GM23248 (cell line): ENCODE results near the gene RAPSN. TPM values are rescaled to one million over a fixed set of nuclear protein-coding genes. Genes with fewer than 3 reads are reported as not detected.

Source experiments
- DNase-seq: peaks from one replicate; pipeline ENCODE4 v3.0.0-alpha.2; 2015
- H2AFZ ChIP-seq: fragments of 200-600 bp; sonication (generic); 2 replicates; pipeline ENCODE4 v1.6.1; 2016; ENCODE audit warnings: antibody characterized with exemption
- H3F3A ChIP-seq: fragments of 200-600 bp; sonication (generic); 2 replicates; pipeline ENCODE4 v1.6.1; 2016; ENCODE audit warnings: mild to moderate bottlenecking, antibody characterized with exemption, mixed run types; ENCODE audit not compliant: insufficient read depth
- H3K27ac ChIP-seq: fragments of 200-600 bp; sonication (generic); 2 replicates; pipeline ENCODE4 v1.5.1; 2016; ENCODE audit warnings: mild to moderate bottlenecking
- H3K27me3 ChIP-seq: fragments of 200-600 bp; sonication (generic); replicated peaks from 2 replicates; pipeline ENCODE4 v1.6.1; 2016; ENCODE audit warnings: mild to moderate bottlenecking; ENCODE audit not compliant: insufficient read depth
- H3K36me3 ChIP-seq: fragments of 200-600 bp; sonication (generic); 2 replicates; pipeline ENCODE4 v1.6.1; 2016; ENCODE audit warnings: low read depth, mild to moderate bottlenecking
- H3K4me1 ChIP-seq: fragments of 200-600 bp; sonication (generic); 2 replicates; pipeline ENCODE4 v1.6.1; 2016; ENCODE audit warnings: mild to moderate bottlenecking; ENCODE audit not compliant: insufficient read depth
- H3K4me2 ChIP-seq: fragments of 200-600 bp; sonication (generic); one replicate; pipeline ENCODE4 v1.6.1; 2016; ENCODE audit warnings: mild to moderate bottlenecking; ENCODE audit not compliant: unreplicated experiment
- H3K4me3 ChIP-seq: fragments of 200-600 bp; sonication (generic); 2 replicates; pipeline ENCODE4 v1.5.1; 2016; ENCODE audit warnings: mild to moderate bottlenecking
- H3K79me2 ChIP-seq: fragments of 200-600 bp; sonication (generic); 2 replicates; pipeline ENCODE4 v1.6.1; 2016; ENCODE audit warnings: mild to moderate bottlenecking; ENCODE audit not compliant: insufficient read depth
- H3K9ac ChIP-seq: fragments of 200-600 bp; sonication (generic); 2 replicates; pipeline ENCODE4 v1.6.1; 2016; ENCODE audit warnings: mild to moderate bottlenecking
- H3K9me2 ChIP-seq: fragments of 200-600 bp; sonication (generic); 2 replicates; pipeline ENCODE4 v1.6.1; 2016; ENCODE audit warnings: mixed run types, mild to moderate bottlenecking, moderate library complexity; ENCODE audit not compliant: insufficient read depth
- H3K9me3 ChIP-seq: fragments of 200-600 bp; sonication (generic); one replicate; pipeline ENCODE4 v1.6.1; 2017; ENCODE audit warnings: low read depth
- H4K20me1 ChIP-seq: fragments of 200-600 bp; sonication (generic); 2 replicates; pipeline ENCODE4 v1.6.0; 2016; ENCODE audit not compliant: insufficient read depth
- EZH2 ChIP-seq: fragments of 200-600 bp; sonication (generic); IDR thresholded peaks from 2 replicates; pipeline ENCODE4 v1.6.1; 2018; ENCODE audit warnings: antibody characterized with exemption, mild to moderate bottlenecking; ENCODE audit not compliant: insufficient read depth, poor library complexity, severe bottlenecking
- EZH2phosphoT487 ChIP-seq: fragments of 200-600 bp; sonication (generic); IDR thresholded peaks from 2 replicates; pipeline ENCODE4 v1.6.1; 2018; ENCODE audit warnings: antibody characterized with exemption, moderate library complexity, mild to moderate bottlenecking, low read depth; ENCODE audit not compliant: insufficient read depth
- WGBS, 2 experiments: methylation state at CpG; one replicate each; pipeline ENCODE4 v1.1.6; 2015 to 2017; ENCODE audit warnings: low lambda C conversion rate in 2 of 2, low coverage in 1 of 2; ENCODE audit errors: missing lambda C conversion rate in 2 of 2; 5-methylcytosine and 5-hydroxymethylcytosine counted together
- in situ Hi-C: fragments of 300-500 bp; cut with MboI; formaldehyde crosslinking; loops from 2 replicates; pipeline ENCODE4 v1.15.0; 2020
- polyA plus RNA-seq: library from polyadenylated mRNA; unstranded; fragments of >200 nt; fragmentation: Nextera tagmentation; extraction: Ambion mirVana; gene quantifications from 2 replicates; pipeline ENCODE4 v1.2.1, GENCODE V29; 2016
- total RNA-seq: library from RNA; depleted of rRNA; stranded (reverse); fragments of >200 nt; shearing (Covaris generic); gene quantifications from 2 replicates; pipeline ENCODE4 v1.2.3, GENCODE V29; 2014

The RAPSN gene
- total and polyA plus RNA-seq, 2 experiments from 2014 or later, result 0.11 to 0.22 TPM

DNA sequence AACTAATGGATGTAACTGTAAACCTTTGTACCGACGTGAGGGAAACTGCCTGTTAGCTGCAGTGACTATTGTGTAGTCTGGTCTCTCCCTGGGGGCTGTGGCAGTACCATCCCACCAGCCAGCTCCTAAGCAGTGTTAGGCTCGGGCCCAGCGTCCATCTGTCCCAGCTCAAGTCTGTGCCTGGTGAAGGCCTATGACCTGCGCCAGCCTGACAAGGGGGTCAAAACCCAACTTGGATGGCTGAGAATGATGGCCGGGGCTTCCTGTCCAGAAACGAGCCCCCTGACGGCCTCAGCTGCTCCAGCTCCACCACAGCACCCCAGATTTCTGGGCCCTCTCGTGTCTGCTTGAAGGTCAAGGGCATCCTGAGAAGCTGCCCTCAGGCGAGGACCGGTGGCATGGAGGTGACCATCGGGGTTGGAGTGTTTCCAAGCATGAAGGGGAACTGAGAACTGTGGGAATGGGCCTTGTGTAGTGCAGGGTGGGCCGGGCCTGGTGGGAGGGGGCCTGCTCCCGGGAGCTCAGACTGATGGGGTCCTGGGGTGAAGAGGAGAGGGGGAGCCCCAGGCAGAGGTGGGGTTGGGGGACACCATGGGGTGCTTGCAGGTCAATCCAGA, 56.3 kb downstream of the RAPSN start:
- Histone ChIP-seq H3F3A (no peaks in the 10 kb centered on the region), H3K9me3 (no peaks in the 10 kb centered on the region), H3K27ac (no peak overlapping the region), H3K4me3 (no peak overlapping the region), H3K4me1 (no peaks in the 10 kb centered on the region; the same call in 1 of the 2 replicates), H3K9ac (no peak overlapping the region), H3K4me2 (no peak overlapping the region), H2AFZ (no peak overlapping the region), H3K9me2 (no peaks in the 10 kb centered on the region), H3K36me3 (no peaks in the 10 kb centered on the region), H4K20me1 (no peaks in the 10 kb centered on the region), H3K79me2 (no peaks in the 10 kb centered on the region), H3K27me3 (no peaks in the 10 kb centered on the region)
- DNase-seq, result no peak
- TF ChIP-seq EZH2 (no peak), EZH2phosphoT487 (no peak)
- in situ Hi-C loops, result no loop called here
- WGBS, 2 experiments, result 79 to 86% methylated on average over 12 to 14 of the region's 14 CpGs

DNA sequence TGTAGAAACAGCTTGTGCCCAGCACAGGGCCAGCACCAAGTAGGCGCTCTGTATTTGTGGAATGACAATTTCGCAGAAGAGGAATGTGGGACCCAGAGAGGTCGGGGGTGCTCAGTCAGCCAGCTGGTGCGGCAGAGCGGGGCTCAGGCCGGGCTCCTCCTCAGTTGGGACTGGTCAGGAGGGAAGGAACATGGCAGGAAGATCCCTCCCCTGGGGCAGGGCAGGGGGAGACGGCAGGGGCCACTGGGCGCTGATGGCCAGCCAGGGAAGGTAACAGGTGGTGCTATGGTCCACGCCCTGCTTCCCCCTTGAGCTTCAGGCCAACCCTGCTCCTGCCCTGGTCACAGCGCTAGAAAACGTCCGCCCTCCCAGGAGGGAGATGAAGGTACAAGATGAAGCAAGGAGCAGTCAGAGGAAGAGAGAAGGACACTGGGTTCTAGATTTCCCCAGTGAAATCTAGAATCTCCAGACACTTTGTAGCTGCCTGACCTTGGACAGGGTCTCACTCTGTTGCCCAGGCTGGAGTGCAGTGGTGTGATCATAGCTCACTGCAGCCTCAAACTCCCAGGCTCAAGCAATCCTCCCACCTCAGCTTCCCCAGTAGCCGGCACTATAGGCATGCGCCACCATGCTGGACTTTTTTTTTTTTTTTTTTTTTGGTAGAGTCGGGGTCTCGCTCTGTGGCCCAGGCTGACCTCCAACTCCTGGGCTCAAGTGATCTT, 57.1 kb downstream of the RAPSN start:
- Histone ChIP-seq H2AFZ (no peak overlapping the region), H3K36me3 (no peaks in the 10 kb centered on the region), H3K9me3 (no peaks in the 10 kb centered on the region), H3K27me3 (no peaks in the 10 kb centered on the region), H4K20me1 (no peaks in the 10 kb centered on the region), H3K9me2 (no peaks in the 10 kb centered on the region), H3K9ac (no peak overlapping the region), H3K4me3 (no peak overlapping the region), H3K79me2 (no peaks in the 10 kb centered on the region), H3K27ac (no peak overlapping the region), H3K4me2 (no peak overlapping the region), H3F3A (no peaks in the 10 kb centered on the region), H3K4me1 (no peaks in the 10 kb centered on the region; the same call in 1 of the 2 replicates)
- DNase-seq, result no peak
- in situ Hi-C loops, result no loop called here
- 96 to 98% methylated on average over 15 to 16 of the region's 16 CpGs for WGBS, 2 experiments
- TF ChIP-seq EZH2 (no peak), EZH2phosphoT487 (no peak)

DNA sequence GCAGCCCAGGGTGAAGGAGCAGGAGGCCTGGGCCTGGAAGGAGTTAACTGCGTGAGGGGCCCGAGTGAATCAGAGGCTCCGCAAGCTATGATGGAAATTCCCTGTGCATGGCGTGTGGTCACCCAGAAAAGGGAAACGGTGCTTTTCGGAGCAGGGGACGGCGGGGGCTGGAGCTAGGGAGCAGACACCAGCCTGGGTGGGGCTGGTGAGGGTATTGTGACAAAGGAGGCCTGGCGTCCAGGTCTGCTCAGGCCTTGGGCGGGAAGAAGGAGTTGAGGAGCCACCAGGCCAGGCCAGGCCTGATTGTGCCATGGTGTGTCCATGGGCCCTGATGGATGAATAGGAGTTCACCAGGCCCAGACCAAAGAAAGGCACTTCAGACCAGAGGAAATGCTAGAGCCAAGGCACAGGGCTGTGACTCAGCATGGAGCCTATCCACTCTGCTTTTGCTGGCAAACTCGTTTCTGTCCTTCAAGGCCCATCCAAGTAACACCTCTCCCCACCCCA, 57.8 kb downstream of the RAPSN start:
- H3K9ac ChIP-seq, result no peak overlapping the region
- TF ChIP-seq EZH2phosphoT487 (no peak), EZH2 (no peak)
- H3K4me3 ChIP-seq, result no peak overlapping the region
- H3K79me2 ChIP-seq, result no peaks in the 10 kb centered on the region
- H4K20me1 ChIP-seq, result no peaks in the 10 kb centered on the region
- no peak overlapping the region for H2AFZ ChIP-seq
- no peak overlapping the region for H3K4me2 ChIP-seq
- H3K4me1 ChIP-seq, result no peaks in the 10 kb centered on the region; the same call in 1 of the 2 replicates
- no peaks in the 10 kb centered on the region for H3K9me3 ChIP-seq
- WGBS, 2 experiments, result 80 to 83% methylated on average over 9 to 11 of the region's 11 CpGs
- no peaks in the 10 kb centered on the region for H3K9me2 ChIP-seq
- H3F3A ChIP-seq, result no peaks in the 10 kb centered on the region
- in situ Hi-C loops, result no loop called here
- no peak for DNase-seq
- H3K27me3 ChIP-seq, result no peaks in the 10 kb centered on the region
- no peaks in the 10 kb centered on the region for H3K36me3 ChIP-seq
- H3K27ac ChIP-seq, result no peak overlapping the region

DNA sequence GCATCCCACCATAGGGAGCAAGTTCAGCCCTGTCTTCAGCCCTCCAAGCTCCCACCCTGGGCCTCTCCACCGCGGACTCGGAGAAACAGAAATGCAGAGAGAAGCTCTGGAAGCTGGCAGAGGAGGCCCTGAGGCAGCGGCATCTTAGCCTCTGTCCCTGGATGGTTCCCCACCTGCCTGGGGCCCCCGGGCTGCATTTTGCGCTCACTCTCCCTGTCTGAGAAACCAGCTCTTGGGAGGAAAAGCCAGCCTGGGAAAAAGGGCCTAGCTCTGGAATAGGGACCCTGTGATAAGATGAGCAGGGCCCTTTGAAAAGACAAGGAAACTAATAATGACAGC, 58.5 kb downstream of the RAPSN start:
- Histone ChIP-seq H3K4me3 (no peak overlapping the region), H3K4me2 (no peak overlapping the region), H3K9ac (no peak overlapping the region), H3K79me2 (no peaks in the 10 kb centered on the region), H3K9me2 (no peaks in the 10 kb centered on the region), H3K4me1 (no peaks in the 10 kb centered on the region; the same call in 1 of the 2 replicates), H3K9me3 (no peaks in the 10 kb centered on the region), H3K27ac (no peak overlapping the region), H2AFZ (no peak overlapping the region), H3K36me3 (no peaks in the 10 kb centered on the region), H3K27me3 (no peaks in the 10 kb centered on the region), H3F3A (no peaks in the 10 kb centered on the region), H4K20me1 (no peaks in the 10 kb centered on the region)
- in situ Hi-C loops, result no loop called here
- 90 to 94% methylated on average over 6 of the region's 6 CpGs for WGBS, 2 experiments
- DNase-seq, result no peak
- TF ChIP-seq EZH2 (no peak), EZH2phosphoT487 (no peak)
